C4-2B (cell line): ENCODE data around the gene ZBTB7B.

ENCODE experiments used
- CTCF ChIP-seq: fragments of 450-650 bp; conservative IDR thresholded peaks from 2 replicates; pipeline ENCODE4 v1.5.1; 2017; ENCODE audit warnings: mild to moderate bottlenecking
- ZFX ChIP-seq: fragments of 450-650 bp; IDR thresholded peaks from 2 replicates; pipeline ENCODE4 v1.6.1; 2017

GRCh38 chr1:155037043-155037442 is 34.4 kb downstream of the ZBTB7B start:
- TF ChIP-seq CTCF (no peak), ZFX (no peak)
